GM12874 (cell line): ENCODE data around the gene ACVRL1.

ENCODE experiments used
- CTCF ChIP-seq: IDR thresholded peaks from 2 replicates; pipeline ENCODE4 v1.5.1; 2011; ENCODE audit warnings: low read depth, mild to moderate bottlenecking, control low read depth, low read length, moderate library complexity; ENCODE audit not compliant: insufficient read depth

The ACVRL1 gene

DNA sequence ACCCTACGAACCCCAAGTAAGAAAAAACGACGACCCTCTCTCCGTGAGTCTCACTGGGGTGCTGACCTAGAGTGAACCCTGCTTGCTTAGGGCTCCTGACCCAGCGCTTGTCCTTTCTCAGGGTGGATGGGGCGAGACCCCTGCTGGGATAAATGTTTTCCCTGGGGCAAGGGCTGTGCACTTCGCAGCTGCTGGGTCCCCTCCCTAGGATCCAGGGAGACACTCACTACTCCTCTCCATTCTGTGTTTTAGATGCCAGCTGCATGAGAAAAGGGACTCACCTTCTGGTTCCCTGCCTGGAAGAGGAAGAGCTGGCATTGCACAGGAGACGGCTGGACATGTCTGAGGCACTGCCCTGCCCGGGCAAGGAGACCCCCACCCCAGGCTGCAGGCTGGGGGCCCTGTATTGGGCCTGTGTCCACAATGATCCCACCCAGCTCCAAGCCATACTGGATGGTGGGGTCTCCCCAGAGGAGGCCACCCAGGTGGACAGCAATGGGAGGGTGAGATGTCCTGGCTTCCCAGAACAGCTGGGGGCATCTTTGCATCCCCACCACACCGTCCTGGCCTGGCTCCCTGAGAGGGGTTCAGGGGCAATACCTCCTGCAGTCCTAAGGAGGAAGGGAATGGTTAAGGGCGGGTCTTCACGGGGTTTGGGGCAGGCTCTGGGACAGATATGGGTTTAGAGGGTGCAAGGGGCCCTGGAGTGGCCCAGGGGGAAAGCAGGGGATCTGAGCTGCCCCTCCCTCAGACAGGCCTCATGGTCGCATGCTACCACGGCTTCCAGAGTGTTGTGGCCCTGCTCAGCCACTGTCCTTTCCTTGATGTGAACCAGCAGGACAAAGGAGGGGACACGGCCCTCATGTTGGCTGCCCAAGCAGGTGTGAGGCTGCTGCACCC is 18.7 kb upstream of the ACVRL1 start:
- no peak for TF ChIP-seq CTCF

- no peak for TF ChIP-seq CTCF
These were observed 17.8 kb upstream of the ACVRL1 start for GRCh38 chr12:51889216-51890132.

DNA sequence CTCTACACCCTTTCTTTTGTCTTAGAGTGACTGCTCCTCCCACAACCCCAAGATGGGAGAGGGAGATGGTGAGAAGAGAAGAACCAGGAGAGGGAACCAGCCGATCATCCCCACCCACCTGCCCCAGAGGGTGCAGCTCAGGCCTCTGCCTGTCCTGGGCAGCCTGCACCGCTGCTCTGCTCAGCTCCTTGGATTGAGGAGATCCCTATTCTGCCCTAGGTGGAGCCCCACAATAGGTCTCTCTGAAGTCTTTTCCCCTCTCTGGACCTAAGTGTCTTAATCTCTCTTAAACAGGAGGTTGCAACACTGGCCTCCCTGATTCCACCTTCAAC is 17.2 kb upstream of the ACVRL1 start:
- no peak for TF ChIP-seq CTCF

- TF ChIP-seq CTCF: no peak
These were observed 16.7 kb upstream of the ACVRL1 start for GRCh38 chr12:51890511-51891171.

- TF ChIP-seq CTCF: no peak
These were observed 15.5 kb upstream of the ACVRL1 start for GRCh38 chr12:51891843-51892242.

GRCh38 chr12:51893786-51894185 is 13.5 kb upstream of the ACVRL1 start:
- TF ChIP-seq CTCF: no peak
